Vagina (tissue), 2 donors: Measurements from ENCODE around the gene INTS6. TPM values are rescaled to one million over a fixed set of nuclear protein-coding genes. Genes with fewer than 3 reads are reported as not detected.

ENCODE experiments used
- DNase-seq, 2 donors: peaks; one replicate each; pipeline ENCODE4 v3.0.0-alpha.2; 2017; ENCODE audit errors: extremely low spot score in 2 of 2
- H3K27ac ChIP-seq: fragments of 200-600 bp; sonication (generic); one replicate; pipeline ENCODE4 v1.5.1; 2019
- H3K27me3 ChIP-seq: fragments of 200-600 bp; sonication (generic); one replicate; pipeline ENCODE4 v1.5.1; 2019
- H3K36me3 ChIP-seq, 2 donors: fragments of 200-600 bp; sonication (generic); one replicate each; pipeline ENCODE4 v1.5.1; 2017 to 2019
- H3K4me1 ChIP-seq: fragments of 200-600 bp; sonication (generic); one replicate; pipeline ENCODE4 v1.5.1; 2019
- H3K4me3 ChIP-seq, 2 donors: fragments of 200-600 bp; sonication (generic); 1 replicate in 1 of 2; 2 replicates in 1 of 2; pipeline ENCODE4 v1.5.1; 2016 to 2019
- H3K9me3 ChIP-seq: fragments of 200-600 bp; sonication (generic); one replicate; pipeline ENCODE4 v1.5.1; 2019
- CTCF ChIP-seq, 3 experiments: fragments of 450-650 bp in 2 of 3; fragments of 200-600 bp in 1 of 3; sonication (generic) in 1 of 3; IDR thresholded peaks; one replicate each; pipeline ENCODE4 v1.5.1; 2017 to 2019; ENCODE audit warnings: antibody characterized with exemption in 3 of 3, mild to moderate bottlenecking in 2 of 3, moderate library complexity in 2 of 3
- POLR2A ChIP-seq, 2 donors: fragments of 450-650 bp; IDR thresholded peaks; one replicate each; pipeline ENCODE4 v1.6.1; 2017; ENCODE audit warnings: antibody characterized with exemption in 2 of 2, mild to moderate bottlenecking in 2 of 2, moderate library complexity in 2 of 2
- POLR2AphosphoS5 ChIP-seq, 2 donors: sonication (generic); formaldehyde crosslinking; IDR thresholded peaks; one replicate each; pipeline ENCODE4 v1.9.0; 2017; ENCODE audit warnings: antibody characterized with exemption in 2 of 2, mild to moderate bottlenecking in 2 of 2, low read depth in 1 of 2; ENCODE audit not compliant: insufficient read depth in 1 of 2
- intact Hi-C: fragments of 100-400 bp; cut with DNase I; formaldehyde crosslinking; loops from one replicate; pipeline ENCODE4 v1.15.1; 2023
- total RNA-seq: library from RNA; depleted of rRNA; stranded (reverse); fragments of >200 nt; gene quantifications from one replicate; pipeline ENCODE4 v1.2.3, GENCODE V29; 2016

INTS6 gene
- total RNA-seq, 1 donor from 2014 or later = 56.2 TPM

GRCh38 chr13:51423766-51424165 lies 29.1 kb downstream of the INTS6 start:
- H3K4me1 ChIP-seq = peaks cover 49% of the 10 kb centered on the region
- no peaks in the 10 kb centered on the region for H3K9me3 ChIP-seq
- intact Hi-C loops = no loop called here
- H3K36me3 ChIP-seq = no peaks in the 10 kb centered on the region
- no peak for DNase-seq
- H3K27me3 ChIP-seq = no peaks in the 10 kb centered on the region
- TF ChIP-seq POLR2AphosphoS5 (IDR thresholded peaks at IDR 0.05; ENCODE audit: insufficient read depth in 1 of 2, low read depth in 1 of 2) = no peak
- no peak for TF ChIP-seq POLR2A (IDR thresholded peaks at IDR 0.05)
- no peak for TF ChIP-seq CTCF (IDR thresholded peaks at IDR 0.05)
- no peak overlapping the region for H3K27ac ChIP-seq
- H3K4me3 ChIP-seq = no peak overlapping the region

- no peaks in the 10 kb centered on the region for H3K27me3 ChIP-seq
- TF ChIP-seq POLR2A (IDR thresholded peaks at IDR 0.05) = no peak
- TF ChIP-seq CTCF (IDR thresholded peaks at IDR 0.05) = no peak
- no peak for TF ChIP-seq POLR2AphosphoS5 (IDR thresholded peaks at IDR 0.05; ENCODE audit: insufficient read depth in 1 of 2, low read depth in 1 of 2)
- H3K27ac ChIP-seq = no peak overlapping the region
- H3K9me3 ChIP-seq = no peaks in the 10 kb centered on the region
- intact Hi-C loops = no loop called here
- DNase-seq = no peak
- H3K36me3 ChIP-seq = no peaks in the 10 kb centered on the region
- H3K4me3 ChIP-seq = no peak overlapping the region
- peaks cover 52% of the 10 kb centered on the region for H3K4me1 ChIP-seq
Observed at GRCh38 chr13:51422484-51422883, 30.4 kb downstream of the INTS6 start.

GRCh38 chr13:51420681-51421490 lies 31.9 kb downstream of the INTS6 start:
- Histone ChIP-seq H3K27ac (no peak overlapping the region), H3K4me1 (peaks cover 37% of the 10 kb centered on the region), H3K36me3 (no peaks in the 10 kb centered on the region), H3K9me3 (no peaks in the 10 kb centered on the region), H3K4me3 (no peak overlapping the region), H3K27me3 (no peaks in the 10 kb centered on the region)
- no peak for TF ChIP-seq CTCF (IDR thresholded peaks at IDR 0.05)
- TF ChIP-seq POLR2A (IDR thresholded peaks at IDR 0.05) = no peak
- no peak for TF ChIP-seq POLR2AphosphoS5 (IDR thresholded peaks at IDR 0.05; ENCODE audit: insufficient read depth in 1 of 2, low read depth in 1 of 2)
- no peak for DNase-seq
- intact Hi-C loops = no loop called here

GRCh38 chr13:51419001-51419636 lies 33.7 kb downstream of the INTS6 start:
- intact Hi-C loops = no loop called here
- Histone ChIP-seq H3K36me3 (no peaks in the 10 kb centered on the region), H3K4me3 (no peak overlapping the region), H3K4me1 (peaks cover 19% of the 10 kb centered on the region), H3K27me3 (no peaks in the 10 kb centered on the region), H3K27ac (no peak overlapping the region), H3K9me3 (no peaks in the 10 kb centered on the region)
- TF ChIP-seq POLR2AphosphoS5 (IDR thresholded peaks at IDR 0.05; ENCODE audit: insufficient read depth in 1 of 2, low read depth in 1 of 2) = no peak
- no peak for TF ChIP-seq POLR2A (IDR thresholded peaks at IDR 0.05)
- TF ChIP-seq CTCF (IDR thresholded peaks at IDR 0.05) = no peak
- no peak for DNase-seq

- Histone ChIP-seq H3K4me3 (no peak overlapping the region), H3K4me1 (peaks cover 17% of the 10 kb centered on the region), H3K27me3 (no peaks in the 10 kb centered on the region), H3K36me3 (no peaks in the 10 kb centered on the region), H3K27ac (no peak overlapping the region), H3K9me3 (no peaks in the 10 kb centered on the region)
- no peak for DNase-seq
- TF ChIP-seq POLR2AphosphoS5 (IDR thresholded peaks at IDR 0.05; ENCODE audit: insufficient read depth in 1 of 2, low read depth in 1 of 2) = no peak
- no peak for TF ChIP-seq POLR2A (IDR thresholded peaks at IDR 0.05)
- TF ChIP-seq CTCF (IDR thresholded peaks at IDR 0.05) = no peak
- intact Hi-C loops = no loop called here
Observed at GRCh38 chr13:51417716-51418115, 35.1 kb downstream of the INTS6 start.
